ENCODE data around the gene NHLRC1.

- TF ChIP-seq POLR2A (IDR thresholded peaks at IDR 0.05), result no peak
- TF ChIP-seq CTCF (IDR thresholded peaks at IDR 0.05), result no peak
Observed at GRCh38 chr6:18138906-18139305, 16.4 kb upstream of the NHLRC1 start.

All from lower leg skin (tissue), 3 donors.